GM18526 (cell line): ENCODE data around the gene CHKB.

ENCODE experiments used
- POLR2A ChIP-seq: IDR thresholded peaks from 3 replicates; pipeline ENCODE4 v1.6.1; 2011; ENCODE audit not compliant: insufficient read length; ENCODE audit errors: extremely low read depth

CHKB gene

DNA sequence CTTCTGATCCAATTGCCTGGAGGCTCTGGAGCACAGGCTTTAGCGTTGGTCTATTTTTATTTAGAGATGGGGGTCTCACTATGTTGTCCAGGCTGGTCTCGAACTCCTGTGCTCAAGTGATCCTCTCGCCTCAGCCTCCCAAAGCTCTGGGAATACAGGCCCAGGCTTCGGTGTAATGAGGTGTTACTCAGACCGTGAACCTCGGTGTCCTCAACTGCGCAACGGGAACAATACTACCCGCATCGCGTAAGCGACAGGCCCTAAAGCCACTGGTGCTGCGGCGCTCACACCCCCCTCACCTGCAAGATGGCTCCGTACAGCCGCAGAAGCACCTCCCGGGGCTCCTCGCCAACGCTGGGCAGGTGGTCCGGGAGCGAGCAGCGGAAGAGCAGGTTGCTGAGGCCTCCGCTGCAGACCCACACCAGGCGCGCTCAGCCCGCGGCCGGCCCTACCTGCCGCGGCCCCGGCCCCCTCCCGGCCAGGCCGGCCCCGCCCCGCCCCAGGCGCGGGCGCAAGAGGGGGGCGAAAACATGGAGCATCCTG, 628 bp downstream of the CHKB start:
- no peak for TF ChIP-seq POLR2A

DNA sequence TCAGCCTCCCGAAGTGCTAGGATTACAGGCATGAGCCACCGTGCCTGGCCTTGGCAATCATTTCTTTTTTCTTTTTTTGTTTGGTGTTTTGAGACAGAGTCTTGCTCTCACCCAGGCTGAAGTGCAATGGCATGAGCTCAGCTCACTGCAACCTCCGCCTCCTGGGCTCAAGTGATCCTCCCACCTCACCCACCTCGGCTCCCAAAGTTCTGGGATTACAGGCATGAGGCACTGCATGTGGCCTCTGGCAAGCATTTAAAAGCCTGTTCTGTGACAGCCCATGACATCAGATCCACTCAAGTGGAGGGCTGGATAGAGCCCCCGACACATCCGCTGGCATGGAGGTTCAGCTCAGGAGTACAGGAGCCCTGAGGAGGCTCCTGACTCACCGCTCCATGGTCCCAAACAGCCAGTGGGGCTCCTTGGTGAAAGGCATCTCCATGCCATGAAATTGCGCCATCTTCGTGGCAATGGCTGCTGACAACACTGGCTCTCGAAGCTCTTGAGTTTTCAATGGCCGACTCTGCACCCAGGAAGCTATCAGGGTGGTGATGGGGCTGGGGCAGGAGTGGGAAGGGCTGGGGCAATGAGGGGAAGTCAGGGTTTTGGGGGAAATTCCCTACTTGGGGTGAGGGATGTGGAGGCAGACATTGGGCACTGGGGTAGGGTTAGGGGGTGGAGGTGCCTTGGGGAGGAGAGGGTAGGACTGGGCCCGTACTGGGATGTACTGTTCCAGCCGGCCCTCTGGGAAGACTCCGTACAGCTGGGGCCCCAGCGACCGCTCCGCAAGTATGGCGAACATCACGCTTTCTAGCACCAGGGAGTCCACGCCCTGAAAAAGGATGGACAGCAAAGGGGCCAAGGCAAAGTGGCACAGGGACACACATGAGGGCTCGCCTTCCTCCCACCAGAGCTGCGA, 1.4 kb downstream of the CHKB start:
- TF ChIP-seq POLR2A: no peak

DNA sequence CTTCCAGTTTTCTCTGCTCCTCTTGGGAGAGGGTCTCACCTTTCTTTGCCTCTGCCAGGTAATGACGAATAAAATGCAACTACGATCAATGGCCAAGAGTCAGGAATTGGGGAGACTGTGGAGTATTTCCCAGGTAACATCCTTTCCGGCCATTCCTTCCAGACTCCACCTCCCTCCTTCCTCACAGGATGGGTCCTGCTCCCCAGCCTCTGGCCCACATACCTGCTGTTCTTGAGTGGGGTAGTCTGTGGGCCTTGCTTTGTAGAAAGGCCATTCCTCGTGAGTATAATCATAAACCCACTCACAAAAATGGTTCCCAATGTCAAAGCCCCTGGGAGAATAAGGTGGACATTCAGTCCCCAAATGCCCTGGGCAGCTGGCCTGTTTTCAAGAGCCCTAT, 2.9 kb downstream of the CHKB start:
- TF ChIP-seq POLR2A: no peak

DNA sequence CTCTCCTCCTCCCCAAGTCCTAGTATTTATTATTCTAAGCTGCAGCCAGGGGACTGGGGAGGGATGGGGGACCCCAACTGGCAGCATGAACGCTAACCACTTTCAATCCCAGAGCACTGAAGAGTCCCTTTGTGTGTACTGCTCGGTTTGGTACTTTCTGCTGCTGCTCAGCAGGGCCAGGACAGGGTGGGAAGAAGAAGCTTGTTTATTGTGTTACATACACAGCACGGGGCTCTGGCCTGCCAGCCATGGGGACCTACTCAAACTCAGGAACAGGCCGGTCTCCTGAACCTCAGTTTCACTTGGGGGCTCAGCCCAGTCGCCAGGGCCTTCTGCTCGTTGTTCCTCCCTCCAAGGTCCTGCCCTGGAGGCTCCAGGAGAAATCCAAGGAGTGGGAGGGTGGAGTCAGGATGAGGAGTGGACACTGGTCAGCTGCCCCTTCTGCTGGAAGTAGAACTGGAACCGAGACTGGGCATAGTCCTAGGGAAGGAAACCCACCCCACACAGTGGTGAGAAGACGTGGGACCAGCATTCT, 3.8 kb downstream of the CHKB start:
- TF ChIP-seq POLR2A: no peak

DNA sequence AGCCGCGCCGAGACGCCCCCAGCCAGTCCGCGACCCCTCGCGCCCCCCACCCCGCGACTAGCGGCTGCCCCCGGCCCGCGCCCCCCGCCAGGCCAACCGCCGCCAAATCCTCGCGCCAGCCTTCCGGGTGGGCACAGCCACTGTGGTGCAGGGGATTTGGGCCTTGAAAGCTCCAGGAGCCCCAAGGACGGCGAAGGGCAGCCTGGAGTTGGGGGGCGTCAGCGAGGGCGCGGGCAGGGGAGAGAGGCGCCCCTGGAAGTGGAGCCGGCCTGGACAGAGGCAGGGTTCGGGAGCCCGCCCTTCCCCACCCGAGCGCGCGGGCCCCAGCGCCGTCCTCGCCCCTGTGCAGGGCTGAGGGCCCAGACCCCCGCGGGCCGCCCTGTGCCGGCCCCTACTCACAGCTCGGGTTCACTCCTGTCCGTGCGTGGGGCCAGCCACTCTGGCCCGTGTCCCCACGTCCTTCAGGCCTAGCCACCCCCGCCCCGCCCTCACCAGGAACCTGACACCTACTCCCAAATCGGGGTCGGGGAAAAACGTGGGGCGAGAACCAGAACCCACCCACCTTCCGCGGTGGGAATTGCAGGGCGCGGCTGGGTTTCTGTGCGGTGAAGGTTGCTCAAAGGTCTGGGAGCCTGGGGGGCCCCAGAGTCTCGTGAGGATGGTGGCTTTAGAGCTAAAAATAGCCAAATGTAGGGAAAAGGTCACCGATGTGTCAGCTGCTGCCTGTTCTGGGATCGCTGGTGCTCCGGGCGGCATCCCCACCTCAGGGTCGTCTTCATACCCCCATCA, 4.5 kb downstream of the CHKB start, which contains the start of gene CPT1B:
Gene CPT1B, minus strand, starts transcription at position 441 of the 789 bp plus-strand sequence. CDS start 512 bp downstream, outside the sequence.
- no peak for TF ChIP-seq POLR2A

DNA sequence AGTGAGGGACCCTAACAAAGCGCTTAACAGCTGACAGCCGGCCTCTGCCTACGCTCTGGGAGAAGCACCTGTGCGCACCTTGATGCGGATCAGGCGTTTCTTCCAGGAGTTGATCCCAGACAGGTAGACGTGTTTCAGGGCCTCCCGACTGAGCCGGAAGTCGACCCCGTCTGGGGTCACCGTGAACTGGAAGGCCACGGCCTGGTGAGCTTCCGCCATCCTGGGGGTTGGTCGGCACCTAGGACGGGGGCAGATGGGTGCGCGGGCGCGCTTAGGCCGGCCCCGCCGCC, 5.0 kb downstream of the CHKB start:
- no peak for TF ChIP-seq POLR2A

DNA sequence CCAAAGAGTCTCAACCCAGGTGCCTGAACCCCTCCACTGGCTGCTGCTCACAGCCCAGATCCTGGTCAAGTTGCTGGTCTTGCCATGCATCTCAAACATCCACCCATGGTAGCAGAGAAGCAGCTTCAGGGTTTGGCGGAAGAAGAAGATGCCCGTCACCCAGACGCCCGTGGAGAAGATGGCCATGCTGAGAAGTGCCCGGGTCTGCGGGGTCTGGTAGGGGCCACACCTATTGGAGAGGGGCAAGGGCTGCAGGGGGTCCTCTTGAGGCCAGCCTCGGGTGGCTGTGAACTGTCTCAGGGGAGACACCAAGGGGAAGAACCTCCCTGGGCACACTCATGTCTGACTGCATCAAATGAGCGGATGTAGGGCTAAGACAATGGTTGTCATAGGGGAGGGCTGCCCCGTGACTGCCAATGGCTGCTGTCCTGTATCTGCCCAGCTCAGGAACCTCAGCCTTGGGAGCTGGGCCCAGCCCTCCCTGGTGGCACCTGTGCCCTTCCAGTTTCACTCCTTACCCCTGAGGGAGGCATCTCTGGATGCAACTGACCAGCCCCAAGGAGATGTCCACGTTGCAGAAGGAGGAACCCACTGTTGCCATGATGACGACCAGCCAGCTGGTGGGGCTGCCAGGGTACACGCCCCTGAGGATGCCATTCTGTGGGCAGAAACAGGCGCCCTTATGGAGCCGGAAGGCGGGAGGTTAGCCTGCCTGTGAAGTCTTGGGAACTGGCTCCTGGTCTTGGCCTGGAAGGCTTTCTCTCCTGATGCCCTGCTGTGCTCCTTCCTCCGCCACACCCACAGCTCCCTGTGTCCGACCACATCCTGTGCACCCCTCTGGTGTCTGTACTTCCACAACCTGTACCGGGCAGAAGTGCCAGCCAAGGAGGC, 5.6 kb downstream of the CHKB start:
- no peak for TF ChIP-seq POLR2A

DNA sequence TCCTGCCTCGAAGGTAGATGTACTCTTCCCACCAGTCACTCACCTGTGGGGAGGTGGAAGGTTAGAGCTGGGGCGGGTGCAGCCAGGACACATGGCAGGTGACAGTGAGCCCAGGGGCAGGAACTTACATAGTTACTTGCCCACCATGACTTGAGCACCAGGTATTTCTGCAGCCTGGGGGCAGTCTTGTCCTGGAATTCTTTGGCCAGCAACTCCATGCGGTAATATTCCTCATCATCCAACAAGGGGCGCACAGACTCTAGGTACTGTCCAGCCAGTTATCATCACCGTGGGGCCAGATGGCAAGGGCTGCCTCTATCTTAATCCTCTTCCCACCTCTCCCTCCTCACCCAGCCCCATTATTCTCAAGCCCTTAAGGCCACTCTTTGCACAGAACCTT, 6.6 kb downstream of the CHKB start:
- no peak for TF ChIP-seq POLR2A

DNA sequence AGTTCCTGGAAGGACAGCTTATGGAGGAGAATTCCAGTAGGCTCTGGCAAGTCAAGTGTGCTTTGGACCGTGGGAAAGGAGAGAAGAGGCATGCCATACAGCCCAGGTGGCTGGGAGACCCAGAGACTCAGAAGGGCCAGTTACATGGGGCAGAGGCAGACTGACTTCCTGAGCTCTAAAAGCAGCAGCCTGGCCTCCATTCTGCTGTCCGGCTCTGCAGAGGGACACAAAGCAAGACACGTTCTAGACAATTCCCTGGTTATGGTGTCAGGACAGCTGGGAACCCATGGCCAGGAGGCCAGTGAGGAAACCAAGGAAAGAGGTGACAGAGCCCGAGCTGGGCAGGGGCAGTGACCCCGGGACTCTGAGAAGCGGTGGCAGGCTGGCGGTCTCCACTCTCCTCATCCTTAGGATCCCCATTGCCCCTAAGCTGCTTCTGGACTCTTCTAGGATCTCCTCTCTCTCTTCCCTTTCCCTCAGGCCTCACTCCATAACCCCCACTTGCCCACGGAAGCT, 7.2 kb downstream of the CHKB start:
- TF ChIP-seq POLR2A: no peak

DNA sequence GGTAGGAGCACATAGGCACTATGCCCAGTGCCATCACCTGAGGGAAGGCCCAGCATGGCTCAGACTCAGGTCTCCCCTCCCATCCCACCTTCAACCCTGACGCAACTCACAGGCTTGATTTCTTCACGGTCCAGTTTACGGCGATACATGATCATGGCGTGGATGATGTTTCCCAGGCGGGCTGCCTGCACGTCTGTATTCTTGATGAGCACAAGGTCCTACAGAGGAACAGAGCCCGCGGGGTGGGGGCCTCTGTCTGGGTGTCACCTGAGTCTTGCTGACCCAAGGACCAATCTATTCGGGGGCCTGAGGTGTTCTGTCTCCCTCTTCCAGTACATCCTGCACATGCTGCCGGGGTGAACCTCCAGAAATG, 8.3 kb downstream of the CHKB start:
- TF ChIP-seq POLR2A: no peak

DNA sequence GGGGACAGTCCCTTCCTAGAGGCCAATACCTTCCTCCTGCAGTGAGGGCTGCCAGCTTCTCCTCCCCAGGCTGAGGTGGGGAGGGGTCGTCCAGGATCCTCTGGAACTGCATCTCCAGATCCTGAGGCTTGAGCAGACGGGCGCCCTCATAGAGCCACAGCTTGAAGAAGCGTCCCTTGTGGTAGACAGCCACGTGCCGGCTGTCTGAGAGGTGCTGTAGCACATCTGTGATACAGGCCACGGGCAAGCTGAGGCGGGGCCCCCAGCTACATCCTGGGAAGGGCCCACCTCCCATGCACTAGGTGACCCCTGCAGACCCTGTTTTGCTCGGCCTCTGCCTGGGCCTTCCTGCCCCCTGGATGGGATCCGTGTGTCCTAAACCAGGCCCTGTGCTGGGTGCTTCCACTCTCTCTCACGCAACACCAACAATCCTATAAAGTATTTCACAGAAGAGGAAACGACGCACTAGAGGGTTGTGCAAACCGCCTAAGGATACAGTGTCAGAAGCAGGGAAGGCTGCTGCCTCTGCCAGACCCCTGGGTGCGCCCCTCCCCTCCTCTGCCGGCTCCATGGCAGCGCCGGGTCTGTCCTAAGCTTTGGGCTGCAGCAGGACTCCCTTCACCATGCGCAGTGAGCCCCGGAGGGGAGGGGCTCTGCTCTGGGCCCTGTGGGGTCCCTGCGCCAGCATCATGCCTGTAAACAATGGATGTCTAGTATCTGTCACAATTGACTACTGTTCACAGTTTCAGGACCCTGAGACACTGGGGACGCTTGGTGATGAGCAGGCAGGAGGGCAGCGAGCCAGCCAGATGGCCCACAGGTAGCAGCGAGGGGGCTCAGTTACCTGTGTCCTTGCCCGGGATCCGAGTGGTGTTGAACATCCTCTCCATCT, 8.9 kb downstream of the CHKB start:
- TF ChIP-seq POLR2A: no peak

DNA sequence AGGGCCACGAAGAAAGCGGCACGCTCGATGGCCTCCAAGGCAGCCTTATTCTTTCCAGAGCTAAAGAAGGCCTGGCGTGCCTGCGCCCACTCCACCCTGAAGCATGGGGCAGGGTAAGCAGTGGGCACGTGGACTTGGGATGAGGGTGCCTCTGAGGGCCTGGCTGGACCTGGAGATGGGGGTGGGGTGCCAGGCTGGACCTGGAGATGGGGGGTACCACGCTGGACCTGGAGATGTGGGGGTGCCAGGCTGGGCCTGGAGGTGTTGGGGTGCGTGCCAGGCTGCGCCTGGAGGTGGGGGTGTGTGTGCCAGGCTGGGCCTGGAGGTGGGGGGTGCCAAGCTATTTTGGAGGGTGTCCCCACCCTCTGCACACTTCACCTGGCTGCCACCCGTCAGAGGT, 9.7 kb downstream of the CHKB start:
- TF ChIP-seq POLR2A: no peak

DNA sequence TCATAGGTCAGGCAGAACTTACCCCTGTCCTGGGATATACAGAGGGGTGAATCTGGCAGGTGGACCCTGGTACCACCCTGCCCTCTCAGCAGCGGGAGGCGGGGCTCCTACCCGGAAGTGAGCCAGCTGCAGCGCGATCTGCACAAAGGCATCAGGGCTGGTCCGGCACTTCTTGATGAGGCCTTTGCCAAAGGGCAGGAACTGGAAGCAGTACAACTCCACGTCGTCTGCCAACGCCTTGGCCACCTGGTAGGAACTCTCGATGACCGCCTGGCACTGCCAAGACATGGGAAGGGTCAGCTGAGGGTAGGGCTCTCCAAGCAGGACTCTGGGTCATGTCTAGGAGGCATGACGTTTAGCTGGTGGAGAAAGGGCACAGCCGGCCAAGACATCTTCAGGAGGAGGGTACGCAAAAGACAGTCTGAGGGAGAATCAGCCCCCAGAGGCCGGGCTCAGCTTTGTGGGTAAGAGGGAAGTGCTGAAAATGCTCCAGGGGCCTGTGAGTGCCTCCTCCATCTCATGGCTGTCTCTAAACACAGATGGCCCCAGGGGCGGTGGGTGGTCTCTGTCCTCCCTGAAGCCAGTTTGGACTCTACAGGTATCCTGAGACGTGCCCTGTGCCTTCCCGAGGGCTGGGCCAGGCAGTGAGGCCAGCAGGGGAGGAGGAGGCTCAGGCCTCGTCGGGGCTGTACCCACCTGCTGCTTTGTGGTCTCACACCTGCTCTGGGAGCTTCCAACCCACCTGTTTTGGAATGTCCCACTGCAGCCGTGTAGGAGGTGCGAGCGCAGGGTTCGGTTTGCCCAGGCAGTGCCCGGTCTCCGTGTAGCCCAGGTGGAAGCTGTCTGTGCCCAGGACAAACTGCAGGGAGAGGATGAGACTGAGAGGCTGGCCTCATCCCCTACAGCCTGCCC, 11.1 kb downstream of the CHKB start:
- no peak for TF ChIP-seq POLR2A

DNA sequence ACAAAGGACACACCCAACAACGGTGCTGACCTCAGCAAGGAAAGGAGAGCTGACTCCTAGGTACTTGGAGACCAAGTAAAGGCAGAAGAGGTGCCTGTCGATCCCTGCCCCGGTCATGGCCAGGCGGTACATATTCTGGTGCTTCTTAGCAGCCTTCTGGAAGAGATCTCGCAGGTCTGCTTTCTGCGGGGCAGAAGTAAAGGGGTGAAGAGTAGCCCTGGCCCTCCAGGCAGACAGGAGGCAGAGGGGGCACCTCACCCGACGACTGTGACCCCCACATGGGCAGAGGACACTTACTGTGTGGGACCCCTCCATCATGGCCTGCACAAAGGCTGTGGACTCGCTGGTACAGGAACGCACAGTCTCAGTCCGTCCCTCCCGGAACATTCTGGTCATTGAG, 11.8 kb downstream of the CHKB start:
- TF ChIP-seq POLR2A: no peak
